HCT116 (cell line): ENCODE data around the gene CIART. TPM values are rescaled to one million over a fixed set of nuclear protein-coding genes. Genes with fewer than 3 reads are reported as not detected.
A peak's percentile ranks its signal among the peaks of the same experiment; 100 is the strongest.

Experiments
- ATAC-seq: fragments of 200-7000 bp; cut with Tn5 transposase; 2 replicates; pipeline ENCODE4 v1.9.1; 2020; ENCODE audit warnings: mild to moderate bottlenecking, moderate library complexity
- BruUV-seq: library from RNA; stranded (reverse); fragments of 400-500 nt; replicated peaks from 2 replicates; lab custom pipeline; 2021; lab: Mats Ljungman, UMichigan
- CTCF ChIA-PET: fragments of 300-600 bp; sonication (Branson Sonifier 250); formaldehyde crosslinking; loops from one replicate; lab custom pipeline; 2021; ENCODE audit warnings: antibody characterized with exemption; lab: Charles Lee
- POLR2A ChIA-PET: fragments of 300-600, 350-600 bp; sonication (Branson Sonifier 250); formaldehyde crosslinking; loops from one replicate; lab custom pipeline; 2021; ENCODE audit warnings: antibody characterized with exemption; lab: Charles Lee
- RAD21 ChIA-PET, 2 experiments: fragments of 300-600 bp; sonication (Branson Sonifier 250); formaldehyde crosslinking; loops; one replicate each; lab custom pipeline; 2023; ENCODE audit warnings: low total read pairs in 2 of 2; ENCODE audit not compliant: uncharacterized antibody in 2 of 2, unreplicated experiment in 2 of 2, low non-redundant PET in 1 of 2; lab: Charles Lee
- DNase-seq: peaks from one replicate; pipeline ENCODE4 v3.0.0-alpha.2; 2010; ENCODE audit warnings: low read depth, low spot score
- H2AFZ ChIP-seq: fragments of 200-600 bp; shearing (Covaris generic), sonication (generic); 2 replicates; pipeline ENCODE4 v1.6.1; 2017; ENCODE audit warnings: low read depth, mixed run types, mixed read lengths, antibody characterized with exemption, low read length; ENCODE audit not compliant: poor library complexity, severe bottlenecking
- H3K27ac ChIP-seq: 2 replicates; pipeline ENCODE4 v1.5.1; 2012; ENCODE audit warnings: low read depth, low read length
- H3K27me3 ChIP-seq: fragments of 200-600 bp; sonication (generic); 2 replicates; pipeline ENCODE4 v1.6.1; 2016; ENCODE audit warnings: mixed run types, low read length, mixed read lengths; ENCODE audit not compliant: insufficient read depth
- H3K36me3 ChIP-seq, 2 experiments: fragments of 200-500 bp in 1 of 2; fragments of 200-600 bp in 1 of 2; sonication (Bioruptor generic) in 1 of 2; sonication (generic) in 1 of 2; 2 replicates each; pipeline versions ENCODE4 v1.5.1 to v1.6.1; 2014 to 2016; ENCODE audit warnings: low read length in 2 of 2, inconsistent platforms in 1 of 2, mixed read lengths in 1 of 2, mixed run types in 1 of 2; ENCODE audit not compliant: insufficient read depth in 2 of 2, control insufficient read depth in 1 of 2
- H3K4me1 ChIP-seq, 2 experiments: fragments of 200-600 bp in 1 of 2; sonication (generic) in 1 of 2; 2 replicates each; pipeline versions ENCODE4 v1.5.1 to v1.6.1; 2012 to 2017; ENCODE audit warnings: low read length in 2 of 2, inconsistent platforms in 1 of 2, mild to moderate bottlenecking in 1 of 2, mixed read lengths in 1 of 2, mixed run types in 1 of 2, moderate library complexity in 1 of 2; ENCODE audit not compliant: insufficient read depth in 2 of 2, control insufficient read depth in 1 of 2
- H3K4me2 ChIP-seq: fragments of 200-600 bp; sonication (generic); 2 replicates; pipeline ENCODE4 v1.6.1; 2017; ENCODE audit warnings: mixed run types, low read length, mixed read lengths
- H3K4me3 ChIP-seq, 2 experiments: fragments of 200-600 bp in 1 of 2; sonication (generic) in 1 of 2; replicated peaks in 1 of 2; 2 replicates each; pipeline ENCODE4 v1.5.1; 2011 to 2016; ENCODE audit warnings: low read length in 2 of 2, control low read depth in 1 of 2, low read depth in 1 of 2, mild to moderate bottlenecking in 1 of 2, mixed read lengths in 1 of 2, mixed run types in 1 of 2
- H3K79me2 ChIP-seq: fragments of 200-600 bp; sonication (generic); 2 replicates; pipeline ENCODE4 v1.6.1; 2017; ENCODE audit warnings: mild to moderate bottlenecking, mixed run types, low read length, moderate library complexity, mixed read lengths; ENCODE audit not compliant: insufficient read depth
- H3K9ac ChIP-seq: fragments of 200-600 bp; sonication (generic); 2 replicates; pipeline ENCODE4 v1.6.1; 2016; ENCODE audit warnings: low read length, mixed read lengths
- H3K9me2 ChIP-seq: fragments of 200-600 bp; sonication (generic), shearing (Covaris generic); 2 replicates; pipeline ENCODE4 v1.6.1; 2017; ENCODE audit warnings: mixed run types, mild to moderate bottlenecking, moderate library complexity; ENCODE audit not compliant: insufficient read depth
- H3K9me3 ChIP-seq, 2 experiments: fragments of 200-500 bp in 1 of 2; fragments of 200-600 bp in 1 of 2; sonication (Bioruptor generic) in 1 of 2; sonication (generic) in 1 of 2; 2 replicates each; pipeline ENCODE4 v1.6.1; 2014 to 2017; ENCODE audit warnings: low read length in 2 of 2, mixed read lengths in 2 of 2, inconsistent platforms in 1 of 2, low read depth in 1 of 2, mild to moderate bottlenecking in 1 of 2, mixed run types in 1 of 2, moderate library complexity in 1 of 2; ENCODE audit not compliant: control insufficient read depth in 1 of 2, insufficient read depth in 1 of 2
- H4K20me1 ChIP-seq: fragments of 200-600 bp; sonication (generic), shearing (Covaris generic); 2 replicates; pipeline ENCODE4 v1.6.1; 2017; ENCODE audit warnings: mixed run types, mild to moderate bottlenecking, moderate library complexity; ENCODE audit not compliant: insufficient read depth
- CBX3 ChIP-seq: IDR thresholded peaks from 2 replicates; pipeline ENCODE4 v1.6.1; 2012; ENCODE audit warnings: low read depth
- CEBPB ChIP-seq: IDR thresholded peaks from 2 replicates; pipeline ENCODE4 v1.6.1; 2012; ENCODE audit warnings: low read depth
- CTCF ChIP-seq, 3 experiments: fragments of 200-600 bp in 1 of 3; sonication (generic) in 1 of 3; IDR thresholded peaks in 2 of 3; conservative IDR thresholded peaks in 1 of 3; 2 replicates each; pipeline ENCODE4 v1.5.1; 2012 to 2017; ENCODE audit warnings: low read depth in 2 of 3, low read length in 2 of 3, antibody characterized with exemption in 1 of 3, borderline replicate concordance in 1 of 3, control low read depth in 1 of 3, mild to moderate bottlenecking in 1 of 3, mixed read lengths in 1 of 3, mixed run types in 1 of 3, moderate library complexity in 1 of 3; ENCODE audit not compliant: insufficient read depth in 1 of 3
- ELF1 ChIP-seq: IDR thresholded peaks from 2 replicates; pipeline ENCODE4 v1.6.1; 2012; ENCODE audit warnings: low read depth, borderline replicate concordance
- FOSL1 ChIP-seq: IDR thresholded peaks from 2 replicates; pipeline ENCODE4 v1.6.1; 2012; ENCODE audit warnings: low read depth
- MAX ChIP-seq: IDR thresholded peaks from 2 replicates; pipeline ENCODE4 v1.6.1; 2012
- POLR2A ChIP-seq: IDR thresholded peaks from 2 replicates; pipeline ENCODE4 v1.7.0; 2011; ENCODE audit warnings: borderline replicate concordance; ENCODE audit not compliant: insufficient read depth, insufficient read length; ENCODE audit errors: extremely low read depth
- POLR2AphosphoS5 ChIP-seq: IDR thresholded peaks from 2 replicates; pipeline ENCODE4 v1.6.1; 2011; ENCODE audit warnings: mild to moderate bottlenecking, low read depth, low read length, moderate library complexity
- SP1 ChIP-seq: IDR thresholded peaks from 2 replicates; pipeline ENCODE4 v1.6.1; 2012; ENCODE audit warnings: low read depth
- TCF7L2 ChIP-seq: IDR thresholded peaks from 2 replicates; pipeline ENCODE4 v1.7.0; 2011; ENCODE audit warnings: borderline replicate concordance, inconsistent platforms; ENCODE audit not compliant: insufficient read depth, insufficient read length; ENCODE audit errors: extremely low read depth
- YY1 ChIP-seq: IDR thresholded peaks from 2 replicates; pipeline ENCODE4 v1.6.1; 2011; ENCODE audit warnings: low read length, low read depth, moderate library complexity, mild to moderate bottlenecking; ENCODE audit not compliant: insufficient replicate concordance; ENCODE audit errors: extremely low read depth
- ZNF274 ChIP-seq: fragments of 200-500 bp; sonication (Bioruptor generic); IDR thresholded peaks from 2 replicates; pipeline ENCODE4 v1.6.1; 2014; ENCODE audit warnings: mild to moderate bottlenecking, low read depth, low read length, inconsistent platforms
- intact Hi-C: fragments of 100-400 bp; cut with micrococcal nuclease; formaldehyde crosslinking; loops from 2 replicates; pipeline ENCODE4 v1.10.0; 2022
- total RNA-seq: library from RNA; stranded (reverse); gene quantifications from one replicate; pipeline ENCODE4 v1.2.1, GENCODE V29; 2021; ENCODE audit not compliant: unreplicated experiment

CIART gene
- total RNA-seq, 1 experiment from 2014 or later = 0.22 TPM

GRCh38 chr1:150302338-150302737, 20.0 kb downstream of the CIART start:
- no peak for DNase-seq
- POLR2A ChIA-PET = no interaction called here
- Histone ChIP-seq H3K9me2 (no peaks in the 10 kb centered on the region), H3K27me3 (no peaks in the 10 kb centered on the region), H3K27ac (no peak overlapping the region), H3K4me2 (no peak overlapping the region), H3K36me3 (peaks cover 37 to 42% of the 10 kb centered on the region in 2 experiments), H3K79me2 (peaks cover 63% of the 10 kb centered on the region)
- ATAC-seq = no peak
- CTCF ChIA-PET = no interaction called here
- intact Hi-C loops = no loop called here
- TF ChIP-seq POLR2A = no peak
- no peak for TF ChIP-seq CTCF (IDR thresholded peaks at IDR 0.05 in 2 of 3, conservative IDR thresholded peaks at IDR 0.05 in 1 of 3; ENCODE audit: borderline replicate concordance in 1 of 3, insufficient read depth in 1 of 3, low read depth in 2 of 3, low read length in 2 of 3)
- no peak for TF ChIP-seq CEBPB
- TF ChIP-seq FOSL1 = no peak
- TF ChIP-seq POLR2AphosphoS5 = no peak
- TF ChIP-seq YY1 = no peak
- TF ChIP-seq CBX3 = no peak
- no peak for TF ChIP-seq ZNF274
- no peak for TF ChIP-seq SP1
- TF ChIP-seq TCF7L2 = no peak
- TF ChIP-seq MAX = no peak
- TF ChIP-seq ELF1 = no peak
- TF ChIP-seq, all 23 proteins: peak for 0
- Histone ChIP-seq H4K20me1 (peaks cover 4% of the 10 kb centered on the region; the same call in 1 of the 2 replicates), H3K4me3 (no peak overlapping the region), H3K9ac (no peak overlapping the region), H3K4me1 (no peaks in the 10 kb centered on the region), H2AFZ (no peak overlapping the region), H3K9me3 (no peaks in the 10 kb centered on the region)
- TSS peak; percentile 1 for BruUV-seq
- RAD21 ChIA-PET = no interaction called here
